Small intestine (tissue), 7 donors: ENCODE data around the gene OR51Q1. TPM values are rescaled to one million over a fixed set of nuclear protein-coding genes. Genes with fewer than 3 reads are reported as not detected.
A peak's percentile ranks its signal among the peaks of the same experiment; 100 is the strongest.

Experiments used
- DNase-seq, 2 donors: peaks; one replicate each; pipeline versions ENCODE4 v3.0.0 to v3.0.0-alpha.2; 2013
- FAIRE-seq: peaks from 2 replicates; lab custom pipeline; 2012; peaks lifted over from hg19 to GRCh38; lab: Jason Lieb, UNC
- H3K27ac ChIP-seq, 3 donors: one replicate each; pipeline ENCODE4 v1.5.1; 2013; ENCODE audit warnings: low read length in 2 of 3, mild to moderate bottlenecking in 2 of 3, control low read depth in 1 of 3, inconsistent platforms in 1 of 3, low read depth in 1 of 3, moderate library complexity in 1 of 3
- H3K27me3 ChIP-seq, 3 donors: one replicate each; pipeline ENCODE4 v1.6.1; 2013; ENCODE audit warnings: low read length in 3 of 3, inconsistent platforms in 1 of 3; ENCODE audit not compliant: control insufficient read depth in 3 of 3, insufficient read depth in 3 of 3
- H3K36me3 ChIP-seq, 3 donors: one replicate each; pipeline ENCODE4 v1.6.1; 2013; ENCODE audit warnings: low read length in 3 of 3, inconsistent platforms in 1 of 3, low read depth in 1 of 3, mild to moderate bottlenecking in 1 of 3, moderate library complexity in 1 of 3; ENCODE audit not compliant: control insufficient read depth in 3 of 3, insufficient read depth in 2 of 3
- H3K4me1 ChIP-seq, 3 donors: one replicate each; pipeline ENCODE4 v1.6.1; 2013; ENCODE audit warnings: low read length in 2 of 3, inconsistent platforms in 1 of 3, low read depth in 1 of 3, mild to moderate bottlenecking in 1 of 3, moderate library complexity in 1 of 3; ENCODE audit not compliant: control insufficient read depth in 3 of 3, insufficient read depth in 2 of 3
- H3K4me3 ChIP-seq, 3 donors: one replicate each; pipeline ENCODE4 v1.5.1; 2013; ENCODE audit warnings: low read length in 3 of 3, control low read depth in 1 of 3, inconsistent platforms in 1 of 3, low read depth in 1 of 3, mild to moderate bottlenecking in 1 of 3, moderate library complexity in 1 of 3
- H3K9me3 ChIP-seq, 2 donors: one replicate each; pipeline ENCODE4 v1.6.1; 2013; ENCODE audit warnings: low read depth in 1 of 2, low read length in 1 of 2; ENCODE audit not compliant: control insufficient read depth in 2 of 2, insufficient read depth in 1 of 2
- WGBS, 3 donors: extraction: QIAGEN DNeasy Blood & Tissue Kit; methylation state at CpG; one replicate each; pipeline ENCODE4 v1.1.7; 2013; 5-methylcytosine and 5-hydroxymethylcytosine counted together
- polyA plus RNA-seq, 4 donors: library from polyadenylated mRNA; stranded (reverse) in 3 of 4; unstranded in 1 of 4; fragments of 200-250 nt in 3 of 4; fragments of 120-200 nt in 1 of 4; gene quantifications; one replicate each; pipeline versions ENCODE4 v1.2.1 to v1.2.3, GENCODE V29; 2013
- donor health status: healthy with polysubstance abuse.
- donor health status: control.
- donor health status: control.
- donor health status: Bipolar disorder and iron deficiency.
- donor health status: healthy.

The OR51Q1 gene
- polyA plus RNA-seq, 4 donors, result not detected

DNA sequence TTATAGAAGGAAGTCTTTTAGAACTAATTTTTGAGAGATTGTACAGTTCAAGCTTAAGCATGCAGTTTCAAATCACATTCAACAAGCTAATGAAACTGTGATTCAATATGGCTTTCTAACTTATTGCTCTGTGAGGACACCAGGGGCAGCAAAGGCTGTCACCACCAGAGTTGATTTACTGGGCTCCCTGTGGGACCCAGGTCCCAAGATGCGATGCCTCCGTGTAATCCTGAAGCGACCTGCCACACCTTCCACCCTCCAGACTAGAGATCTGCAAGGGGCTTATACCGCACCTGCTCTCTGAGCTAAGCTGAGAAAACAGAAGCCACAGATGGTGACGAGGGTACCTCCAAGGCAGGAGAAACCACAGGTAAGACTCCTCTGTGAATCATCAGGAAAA, 918 bp upstream of the OR51Q1 start:
- Histone ChIP-seq H3K9me3 (no peaks in the 10 kb centered on the region), H3K27ac (no peak overlapping the region), H3K27me3 (no peaks in the 10 kb centered on the region), H3K4me3 (no peak overlapping the region), H3K36me3 (no peaks in the 10 kb centered on the region), H3K4me1 (no peaks in the 10 kb centered on the region)
- 56 to 60% (median 57%) methylated on average over 5 of the region's 5 CpGs for WGBS, 3 donors
- FAIRE-seq (no peak), DNase-seq (no peak)

DNA sequence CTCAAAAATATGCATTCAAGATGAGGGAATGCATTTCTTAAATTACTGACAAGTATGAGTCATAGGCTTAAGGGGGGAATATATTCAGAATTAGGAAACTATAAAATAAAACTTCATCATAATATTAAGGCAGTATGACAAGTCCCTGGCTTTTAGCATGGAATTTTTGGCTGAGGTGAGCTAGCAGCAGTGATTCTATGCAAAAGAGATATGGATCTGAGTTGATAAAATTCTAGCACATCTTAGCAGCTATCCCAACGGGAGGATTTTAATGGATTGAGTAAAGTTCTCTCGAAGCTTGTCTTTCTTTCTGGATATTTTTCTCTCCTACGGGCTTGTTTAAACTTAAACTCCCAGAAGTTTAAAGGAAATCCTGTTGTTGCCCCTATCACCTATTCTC, 1.2 kb downstream of the OR51Q1 start:
- no peak overlapping the region for H3K4me3 ChIP-seq
- WGBS, 3 donors, result 20 to 70% (median 46%) methylated on average over 3 of the region's 3 CpGs
- no peaks in the 10 kb centered on the region for H3K36me3 ChIP-seq
- no peak for FAIRE-seq
- no peaks in the 10 kb centered on the region for H3K4me1 ChIP-seq
- H3K27ac ChIP-seq, result no peak overlapping the region
- no peaks in the 10 kb centered on the region for H3K9me3 ChIP-seq
- H3K27me3 ChIP-seq, result no peaks in the 10 kb centered on the region
- DNase-seq, result no peak

GRCh38 chr11:5441414-5441813, 19.5 kb downstream of the OR51Q1 start, which contains the start of gene OR51I1:
Gene OR51I1, minus strand, starts transcription at chr11:5441514. Its CDS starts 0 bp downstream, at chr11:5441514.
- WGBS, 3 donors, result 28 to 37% (median 35%) methylated on average over 2 of the region's 2 CpGs
- Histone ChIP-seq H3K27me3 (peaks cover 0 to 2% (median 0%) of the 10 kb centered on the region in 3 donors), H3K27ac (no peak within 1 kb of the TSS), H3K4me3 (no peak within 1 kb of the TSS), H3K4me1 (no peaks in the 10 kb centered on the region), H3K36me3 (no peaks in the 10 kb centered on the region), H3K9me3 (no peaks in the 10 kb centered on the region)
- no peak for FAIRE-seq
- DNase-seq, result no peak

GRCh38 chr11:5443835-5444393, 22.0 kb downstream of the OR51Q1 start:
- Histone ChIP-seq H3K27ac (no peak overlapping the region), H3K4me3 (no peak overlapping the region), H3K27me3 (peaks cover 0 to 2% (median 0%) of the 10 kb centered on the region in 3 donors), H3K9me3 (no peaks in the 10 kb centered on the region), H3K36me3 (no peaks in the 10 kb centered on the region), H3K4me1 (no peaks in the 10 kb centered on the region)
- no peak for FAIRE-seq
- WGBS, 3 donors, result 25 to 71% (median 39%) methylated on average over 2 of the region's 2 CpGs
- no peak for DNase-seq

GRCh38 chr11:5449023-5449422, 27.1 kb downstream of the OR51Q1 start, which contains the start of gene OR51I2:
Gene OR51I2, plus strand, starts transcription at chr11:5449323. Its CDS starts 4,166 bp downstream, at chr11:5453489.
- 92 to 98% (median 95%) methylated on average over 2 of the region's 2 CpGs for WGBS, 3 donors
- Histone ChIP-seq H3K27ac (no peak within 1 kb of the TSS), H3K4me1 (no peaks in the 10 kb centered on the region), H3K4me3 (no peak within 1 kb of the TSS), H3K27me3 (peaks cover 0 to 2% (median 0%) of the 10 kb centered on the region in 3 donors), H3K36me3 (no peaks in the 10 kb centered on the region), H3K9me3 (no peaks in the 10 kb centered on the region)
- no peak for FAIRE-seq
- DNase-seq, result no peak

- DNase-seq (peak in 1 of 2 donors; percentile 12), FAIRE-seq (no peak)
- no peaks in the 10 kb centered on the region for H3K36me3 ChIP-seq
- no peaks in the 10 kb centered on the region for H3K9me3 ChIP-seq
- H3K4me3 ChIP-seq, result no peak overlapping the region
- H3K4me1 ChIP-seq, result no peaks in the 10 kb centered on the region
- H3K27me3 ChIP-seq, result peaks cover 0 to 2% (median 0%) of the 10 kb centered on the region in 3 donors
- H3K27ac ChIP-seq, result no peak overlapping the region
- WGBS, 3 donors, result 20 to 67% (median 43%) methylated on average over 4 of the region's 4 CpGs
These were observed 27.5 kb downstream of the OR51Q1 start for GRCh38 chr11:5449432-5449831.

DNA sequence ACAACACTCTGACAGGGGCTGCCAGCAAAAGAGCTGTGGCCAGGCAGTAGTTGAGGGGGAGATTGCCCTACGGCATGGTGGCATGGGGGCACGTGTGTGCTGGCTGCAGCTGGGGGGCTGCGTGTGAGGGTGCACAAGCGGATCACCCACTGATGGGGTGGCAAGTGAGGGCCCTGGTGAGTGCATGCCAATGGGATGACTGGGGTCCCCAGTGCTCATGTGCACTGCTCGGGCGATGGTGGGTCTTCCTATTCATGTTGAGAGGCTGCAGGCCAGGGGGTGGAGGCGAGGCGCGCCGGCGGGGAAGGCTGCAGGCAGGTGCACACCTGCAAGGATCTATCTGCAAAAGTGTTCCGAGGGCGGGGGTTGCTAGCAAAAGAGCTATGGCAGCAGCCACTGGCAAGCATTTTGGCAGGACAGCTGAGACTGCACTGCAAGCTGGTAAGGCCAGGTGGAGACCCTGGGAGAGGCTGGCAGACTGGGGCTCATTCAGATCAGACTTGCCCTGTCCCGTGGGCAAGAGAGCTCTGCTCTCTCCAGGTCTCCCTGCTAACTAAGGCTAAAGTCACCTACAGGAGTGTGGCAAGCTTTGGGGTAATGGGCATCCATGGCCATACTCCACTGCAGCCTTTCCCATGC, 39.2 kb downstream of the OR51Q1 start:
- FAIRE-seq (no peak), DNase-seq (no peak)
- no peaks in the 10 kb centered on the region for H3K27me3 ChIP-seq

GRCh38 chr11:5467527-5467926, 45.6 kb downstream of the OR51Q1 start:
- Histone ChIP-seq H3K9me3 (no peaks in the 10 kb centered on the region), H3K4me3 (no peak overlapping the region), H3K4me1 (no peaks in the 10 kb centered on the region), H3K27ac (no peak overlapping the region), H3K27me3 (no peaks in the 10 kb centered on the region), H3K36me3 (no peaks in the 10 kb centered on the region)
- DNase-seq, result no peak
- 12 to 48% (median 23%) methylated on average over 2 of the region's 2 CpGs for WGBS, 3 donors
- no peak for FAIRE-seq

More for the DNA sequence above, 39.2 kb downstream of the OR51Q1 start:
- Histone ChIP-seq H3K4me3 (no peak overlapping the region), H3K27ac (no peak overlapping the region), H3K9me3 (peaks cover 0 to 5% of the 10 kb centered on the region in 2 donors), H3K36me3 (no peaks in the 10 kb centered on the region), H3K4me1 (no peaks in the 10 kb centered on the region)
- 89 to 92% (median 90%) methylated on average over 14 of the region's 14 CpGs for WGBS, 3 donors
